IPS DF 19.7 (cell line): ENCODE results near the gene SEC22A.

Source experiments
- DNase-seq: peaks from one replicate; pipeline ENCODE4 v3.0.0-alpha.2; 2013; ENCODE audit warnings: low read depth, low spot score

SEC22A gene

GRCh38 chr3:123287962-123288302 is 86.2 kb downstream of the SEC22A start:
- DNase-seq, result no peak

GRCh38 chr3:123289391-123290106 is 87.8 kb downstream of the SEC22A start:
- DNase-seq, result no peak

- DNase-seq, result no peak
Measured at GRCh38 chr3:123290107-123290930, 88.6 kb downstream of the SEC22A start.

GRCh38 chr3:123290962-123291361 is 89.2 kb downstream of the SEC22A start:
- no peak for DNase-seq

GRCh38 chr3:123291404-123291803 is 89.7 kb downstream of the SEC22A start:
- DNase-seq, result no peak

GRCh38 chr3:123292321-123293310 is 90.9 kb downstream of the SEC22A start:
- DNase-seq, result no peak

GRCh38 chr3:123294296-123294938 is 92.7 kb downstream of the SEC22A start:
- DNase-seq, result no peak

GRCh38 chr3:123295171-123295900 is 93.6 kb downstream of the SEC22A start:
- no peak for DNase-seq

- no peak for DNase-seq
Measured at GRCh38 chr3:123295901-123296250, 94.1 kb downstream of the SEC22A start.

GRCh38 chr3:123296261-123296660 is 94.5 kb downstream of the SEC22A start:
- DNase-seq, result no peak

GRCh38 chr3:123296836-123297626 is 95.3 kb downstream of the SEC22A start:
- DNase-seq, result no peak

- DNase-seq, result no peak
Measured at GRCh38 chr3:123297627-123297899, 95.8 kb downstream of the SEC22A start.

GRCh38 chr3:123298903-123299302 is 97.2 kb downstream of the SEC22A start:
- DNase-seq, result no peak

GRCh38 chr3:123299581-123299980 is 97.8 kb downstream of the SEC22A start:
- no peak for DNase-seq

GRCh38 chr3:123300056-123300455 is 98.3 kb downstream of the SEC22A start:
- no peak for DNase-seq

- DNase-seq, result no peak
Measured at GRCh38 chr3:123300583-123300982, 98.8 kb downstream of the SEC22A start.

- DNase-seq, result no peak
Measured at GRCh38 chr3:123301331-123302184, 99.8 kb downstream of the SEC22A start.

GRCh38 chr3:123302961-123303360 is 101.2 kb downstream of the SEC22A start:
- no peak for DNase-seq

GRCh38 chr3:123303976-123304560 is 102.3 kb downstream of the SEC22A start:
- no peak for DNase-seq
